Fibroblast of lung (primary cell): ENCODE results near the gene SDCCAG8. TPM values are rescaled to one million over a fixed set of nuclear protein-coding genes. Genes with fewer than 3 reads are reported as not detected.

Experiments
- DNase-seq, 2 donors: peaks; one replicate each; pipeline versions ENCODE4 v3.0.0 to v3.0.0-alpha.2; 2010; ENCODE audit warnings: low read depth in 2 of 2
- H2AFZ ChIP-seq: 2 replicates; pipeline ENCODE4 v1.5.1; 2012; ENCODE audit warnings: low read length, control low read depth, inconsistent platforms
- H3K27ac ChIP-seq: 2 replicates; pipeline ENCODE4 v1.5.1; 2011; ENCODE audit warnings: low read length, control low read depth; ENCODE audit not compliant: insufficient read depth
- H3K27me3 ChIP-seq: 2 replicates; pipeline ENCODE4 v1.5.1; 2011; ENCODE audit warnings: mild to moderate bottlenecking, low read length; ENCODE audit not compliant: control insufficient read depth, insufficient read depth
- H3K36me3 ChIP-seq: 2 replicates; pipeline ENCODE4 v1.5.1; 2011; ENCODE audit warnings: low read length; ENCODE audit not compliant: control insufficient read depth, insufficient read depth
- H3K4me1 ChIP-seq: 2 replicates; pipeline ENCODE4 v1.5.1; 2011; ENCODE audit warnings: low read length; ENCODE audit not compliant: control insufficient read depth, insufficient read depth; ENCODE audit errors: extremely low read depth
- H3K4me2 ChIP-seq: 2 replicates; pipeline ENCODE4 v1.5.1; 2011; ENCODE audit warnings: low read length, control low read depth; ENCODE audit not compliant: insufficient read depth; ENCODE audit errors: extremely low read depth
- H3K4me3 ChIP-seq, 4 experiments: fragments of 200-600 bp in 1 of 4; sonication (generic) in 1 of 4; replicated peaks in 1 of 4; 2 replicates each; pipeline ENCODE4 v1.5.1; 2011 to 2016; ENCODE audit warnings: low read length in 4 of 4, low read depth in 3 of 4, mild to moderate bottlenecking in 3 of 4, control low read depth in 2 of 4, inconsistent platforms in 1 of 4, mixed read lengths in 1 of 4; ENCODE audit not compliant: insufficient read depth in 1 of 4; ENCODE audit errors: control extremely low read depth in 1 of 4
- H3K79me2 ChIP-seq: 2 replicates; pipeline ENCODE4 v1.5.1; 2012; ENCODE audit warnings: mild to moderate bottlenecking, low read length, inconsistent platforms; ENCODE audit not compliant: control insufficient read depth, insufficient read depth
- H3K9ac ChIP-seq: 2 replicates; pipeline ENCODE4 v1.5.1; 2011; ENCODE audit warnings: mild to moderate bottlenecking, low read length, control low read depth; ENCODE audit not compliant: insufficient read depth
- H3K9me3 ChIP-seq: 2 replicates; pipeline ENCODE4 v1.5.1; 2012; ENCODE audit warnings: low read depth, low read length; ENCODE audit not compliant: control insufficient read depth, insufficient read depth
- H4K20me1 ChIP-seq: 2 replicates; pipeline ENCODE4 v1.5.1; 2011; ENCODE audit warnings: low read length; ENCODE audit not compliant: control insufficient read depth, insufficient read depth; ENCODE audit errors: extremely low read depth
- CTCF ChIP-seq, 2 donors: IDR thresholded peaks in 1 of 2; conservative IDR thresholded peaks in 1 of 2; 1 replicate in 1 of 2; 2 replicates in 1 of 2; pipeline ENCODE4 v1.5.1; 2011 to 2012; ENCODE audit warnings: low read length in 2 of 2, control low read depth in 1 of 2, inconsistent platforms in 1 of 2, low read depth in 1 of 2, mild to moderate bottlenecking in 1 of 2
- EZH2 ChIP-seq: IDR thresholded peaks from 2 replicates; pipeline ENCODE4 v1.5.1; 2012; ENCODE audit warnings: low read length, control low read depth, mild to moderate bottlenecking; ENCODE audit errors: missing control alignments
- polyA plus RNA-seq, 2 donors: library from polyadenylated mRNA; depleted of rRNA in 1 of 2; stranded (reverse) in 1 of 2; unstranded in 1 of 2; fragments of >200 nt; gene quantifications; 2 replicates each; pipeline ENCODE4 v1.2.1, GENCODE V29; 2011 to 2012; ENCODE audit warnings: missing spikeins in 1 of 2
- total RNA-seq: library from RNA; depleted of rRNA; stranded (reverse); fragments of >200 nt; gene quantifications from 2 replicates; pipeline ENCODE4 v1.2.1, GENCODE V29; 2014

Gene SDCCAG8
- total and polyA plus RNA-seq, 2 donors (not counting 1 experiment from before 2014, with no cell fraction given) = 34.8 to 53.2 TPM

GRCh38 chr1:243474906-243475305 is 219.1 kb downstream of the SDCCAG8 start:
- peaks cover 10% of the 10 kb centered on the region for H3K4me1 ChIP-seq

DNA sequence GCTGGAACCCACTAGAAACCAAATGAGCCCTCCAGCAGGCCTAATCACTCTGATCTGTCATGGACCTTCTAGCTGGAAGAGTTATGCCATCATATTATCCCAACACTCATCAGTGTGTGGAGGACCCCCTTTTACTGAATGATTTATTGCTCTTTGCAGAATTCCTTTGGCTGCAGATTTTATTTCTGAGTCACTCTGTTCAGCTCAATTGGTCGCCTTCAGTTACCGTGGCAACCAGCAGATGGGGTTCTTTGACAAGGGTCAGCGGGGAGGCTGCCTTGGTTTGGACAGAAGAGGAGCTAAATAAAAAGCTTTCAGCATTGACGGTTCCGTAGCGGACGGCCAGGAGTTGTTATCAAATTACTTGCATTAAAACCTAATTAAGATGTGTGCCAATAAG is 220.1 kb downstream of the SDCCAG8 start:
- Histone ChIP-seq H3K27me3 (no peaks in the 10 kb centered on the region), H3K27ac (no peak overlapping the region), H3K9me3 (no peaks in the 10 kb centered on the region), H4K20me1 (no peaks in the 10 kb centered on the region), H3K4me1 (peaks cover 10% of the 10 kb centered on the region), H3K4me3 (no peak overlapping the region), H3K79me2 (no peaks in the 10 kb centered on the region), H3K36me3 (peaks cover 2% of the 10 kb centered on the region), H3K4me2 (no peak overlapping the region), H2AFZ (no peak overlapping the region), H3K9ac (no peak overlapping the region)
- DNase-seq = peak; percentile 74 to 78
- TF ChIP-seq EZH2 (no peak), CTCF (conservative IDR thresholded peaks at IDR 0.05 in 1 of 2, IDR thresholded peaks at IDR 0.05 in 1 of 2; ENCODE audit: low read depth in 1 of 2, low read length in 2 of 2) (peak in 1 of 2 donors; percentile 52)

More at GRCh38 chr1:243474906-243475305, 219.1 kb downstream of the SDCCAG8 start:
- no peak overlapping the region for H3K27ac ChIP-seq
- H3K9ac ChIP-seq = no peak overlapping the region
- no peak overlapping the region for H3K4me2 ChIP-seq
- no peaks in the 10 kb centered on the region for H4K20me1 ChIP-seq
- H3K79me2 ChIP-seq = no peaks in the 10 kb centered on the region
- DNase-seq = no peak
- no peak overlapping the region for H3K4me3 ChIP-seq
- H3K9me3 ChIP-seq = no peaks in the 10 kb centered on the region
- TF ChIP-seq EZH2 (no peak), CTCF (conservative IDR thresholded peaks at IDR 0.05 in 1 of 2, IDR thresholded peaks at IDR 0.05 in 1 of 2; ENCODE audit: low read depth in 1 of 2, low read length in 2 of 2) (no peak)
- no peaks in the 10 kb centered on the region for H3K27me3 ChIP-seq
- H2AFZ ChIP-seq = no peak overlapping the region
- H3K36me3 ChIP-seq = peaks cover 2% of the 10 kb centered on the region

GRCh38 chr1:243477731-243478290 is 222.0 kb downstream of the SDCCAG8 start:
- no peaks in the 10 kb centered on the region for H3K9me3 ChIP-seq
- H2AFZ ChIP-seq = no peak overlapping the region
- no peak overlapping the region for H3K9ac ChIP-seq
- H4K20me1 ChIP-seq = no peaks in the 10 kb centered on the region
- no peaks in the 10 kb centered on the region for H3K79me2 ChIP-seq
- H3K4me3 ChIP-seq = no peak overlapping the region
- H3K27ac ChIP-seq = no peak overlapping the region
- no peak for TF ChIP-seq EZH2
- no peak for TF ChIP-seq CTCF (conservative IDR thresholded peaks at IDR 0.05 in 1 of 2, IDR thresholded peaks at IDR 0.05 in 1 of 2; ENCODE audit: low read depth in 1 of 2, low read length in 2 of 2)
- DNase-seq = no peak
- H3K27me3 ChIP-seq = no peaks in the 10 kb centered on the region
- peaks cover 9% of the 10 kb centered on the region for H3K4me1 ChIP-seq
- H3K36me3 ChIP-seq = peaks cover 2% of the 10 kb centered on the region
- H3K4me2 ChIP-seq = no peak overlapping the region
